Body of pancreas (tissue), 4 donors: ENCODE results near the gene MYH11.

ENCODE experiments used
- CTCF ChIP-seq, 7 experiments: fragments of 450-650 bp in 4 of 7; fragments of 200-600 bp in 3 of 7; sonication (generic) in 3 of 7; IDR thresholded peaks; one replicate each; pipeline ENCODE4 v1.5.1; 2016 to 2019; ENCODE audit warnings: antibody characterized with exemption in 7 of 7
- POLR2A ChIP-seq, 3 donors: fragments of 450-650 bp; IDR thresholded peaks; one replicate each; pipeline ENCODE4 v1.6.1; 2016; ENCODE audit warnings: antibody characterized with exemption in 3 of 3, mild to moderate bottlenecking in 2 of 3

GRCh38 chr16:15795615-15796014 lies 61.2 kb downstream of the MYH11 start:
- TF ChIP-seq CTCF (IDR thresholded peaks at IDR 0.05) (no peak), POLR2A (IDR thresholded peaks at IDR 0.05) (no peak)
